Suppressor macrophage treated with lipopolysaccharide for 4 hours (primary cell): ENCODE results near the gene C11orf86.
"Not testable (repeated sequence)": the region's sequence is repeated elsewhere in the genome, so short reads cannot be mapped to it uniquely, and the experiment has no call there.

ENCODE experiments used
- DNase-seq: peaks from one replicate; pipeline ENCODE4 v3.0.0-alpha.2; 2020

C11orf86 gene

DNA sequence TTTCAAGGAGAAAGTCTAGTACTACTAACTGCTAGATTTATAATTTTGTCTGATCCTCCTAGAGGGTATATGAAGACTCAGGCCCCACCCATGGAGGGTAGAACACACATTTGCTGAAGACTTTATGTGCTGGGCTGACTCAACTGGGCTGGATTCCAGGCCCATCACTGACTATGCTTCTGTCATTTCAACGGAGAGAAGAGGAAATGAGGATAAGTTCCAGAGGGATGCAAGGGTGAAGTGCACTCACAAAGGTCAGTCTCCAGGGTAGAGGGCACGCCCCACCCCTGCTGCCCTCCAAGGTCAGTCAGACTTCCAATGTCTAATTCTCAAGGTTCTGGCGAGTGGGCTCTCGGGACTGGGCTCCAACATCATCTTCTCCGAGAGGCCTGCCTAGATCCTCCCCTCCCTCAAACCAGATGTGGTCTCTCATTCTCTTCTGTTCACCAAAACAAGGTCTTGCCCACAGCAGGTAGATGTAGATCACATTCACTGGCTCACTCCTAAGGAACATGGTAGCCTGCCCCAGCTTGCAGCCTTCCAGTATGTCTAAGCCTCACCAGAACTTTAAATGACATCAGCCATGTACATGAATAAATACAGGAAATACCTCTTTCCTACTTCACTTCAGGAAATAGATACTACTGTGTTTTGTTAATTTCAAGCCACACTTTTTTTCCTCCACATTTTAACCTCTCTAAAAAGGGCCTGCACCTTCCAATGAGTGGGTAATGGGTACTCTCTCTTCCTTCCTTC lies 7.3 kb upstream of the C11orf86 start:
- DNase-seq = peak; percentile 72

DNA sequence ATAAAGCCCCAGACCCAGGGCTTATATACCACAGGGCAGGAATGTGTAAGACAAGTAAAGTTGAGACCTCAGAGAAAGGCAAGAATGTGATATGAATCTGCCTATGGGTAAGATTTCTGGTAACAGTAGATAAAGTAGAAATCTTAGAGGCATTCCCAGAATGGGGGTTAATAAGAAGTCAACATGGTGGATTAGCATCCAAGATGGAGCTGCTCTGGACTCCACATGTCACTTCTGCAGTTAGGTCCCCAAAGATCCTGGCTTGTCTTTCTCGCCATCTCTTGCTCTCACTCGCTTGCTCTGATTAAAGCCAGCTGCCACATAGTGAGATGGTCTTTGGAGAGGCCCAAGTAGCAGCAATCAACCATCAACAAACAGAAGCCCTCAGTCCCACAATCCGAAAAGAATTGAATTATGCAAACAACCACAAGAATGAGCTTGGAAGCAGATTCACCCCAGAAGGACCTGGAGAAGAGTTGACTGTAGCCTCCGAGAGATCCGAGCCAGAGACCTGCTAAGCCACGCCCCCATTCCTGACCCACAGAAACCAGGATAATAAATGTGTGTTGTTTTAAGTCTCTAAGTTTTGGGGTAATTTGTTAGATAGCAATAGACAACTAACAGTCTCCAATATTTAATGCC lies 5.4 kb upstream of the C11orf86 start:
- DNase-seq = no peak

DNA sequence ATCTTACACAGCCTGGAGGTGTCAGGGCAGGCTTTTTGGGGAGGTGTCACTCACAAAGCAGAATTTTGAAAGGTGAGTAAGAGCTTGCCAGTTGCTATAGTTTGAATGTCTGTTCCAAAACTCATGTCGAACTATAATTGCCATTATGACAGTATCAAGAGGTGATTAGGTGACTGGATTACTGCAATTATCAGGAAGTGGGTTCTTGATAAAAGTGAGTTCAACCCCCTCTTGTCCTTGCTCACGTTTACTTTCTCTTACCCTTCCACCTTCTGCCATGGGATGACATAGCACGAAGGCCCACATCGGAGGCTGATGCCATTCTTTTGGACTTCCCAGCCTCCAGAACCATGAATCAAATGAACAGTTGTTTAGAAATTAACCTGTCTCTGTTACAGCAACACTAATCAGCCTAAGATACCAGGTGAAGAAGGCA lies 4.7 kb upstream of the C11orf86 start:
- DNase-seq = no peak

- peak; percentile 98 for DNase-seq
These were observed 4.2 kb upstream of the C11orf86 start for GRCh38 chr11:66970807-66971442.

DNA sequence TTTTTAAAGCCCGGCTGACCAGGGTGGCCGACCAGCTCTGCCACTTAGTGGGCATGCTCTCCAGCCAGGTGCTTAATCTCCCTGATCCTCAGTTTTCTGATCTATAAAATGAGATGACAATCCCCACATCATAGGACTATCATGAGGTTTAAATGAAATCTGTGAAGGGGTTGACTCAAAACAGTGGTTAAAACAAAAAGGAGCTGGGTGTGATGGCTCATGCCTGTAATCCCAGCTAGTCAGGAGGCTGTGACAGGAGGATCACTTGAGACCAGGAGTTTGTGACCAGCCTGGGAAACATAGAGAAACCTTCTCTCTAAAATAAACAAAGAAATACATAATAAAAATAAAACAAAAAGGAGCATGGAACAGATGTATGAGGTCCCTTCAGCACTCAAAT lies 3.6 kb upstream of the C11orf86 start:
- DNase-seq = peak; percentile 57

DNA sequence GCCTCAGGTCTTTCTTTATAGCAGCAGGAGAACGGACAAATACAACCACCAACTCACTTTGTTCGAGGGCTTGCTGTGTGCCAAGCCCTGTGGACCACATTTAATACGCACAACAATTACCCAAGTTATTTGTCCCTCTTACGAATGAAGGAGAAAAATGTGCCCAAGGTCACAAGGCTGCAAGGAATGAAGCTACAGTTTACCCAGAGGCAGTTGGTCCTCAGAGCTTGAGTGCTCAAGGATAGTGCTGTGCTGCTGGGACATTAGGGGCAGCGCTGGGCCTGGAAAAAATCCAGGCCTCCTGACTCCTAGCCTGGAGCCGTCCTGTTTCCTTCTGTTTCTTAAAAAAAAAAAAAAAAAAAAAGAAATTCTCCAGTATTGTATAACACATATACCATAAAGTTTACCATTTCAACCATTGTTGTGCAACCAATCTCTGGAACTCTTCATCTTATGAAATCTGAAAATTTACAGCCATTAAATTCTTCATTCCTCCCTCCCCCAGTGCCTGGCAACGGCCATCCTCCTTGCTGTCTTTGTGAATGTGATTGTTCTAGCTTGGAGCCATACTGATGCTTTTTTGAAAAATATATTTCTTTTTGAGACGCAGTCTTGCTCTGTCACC lies 1.0 kb upstream of the C11orf86 start:
- DNase-seq = peak; percentile 60

DNA sequence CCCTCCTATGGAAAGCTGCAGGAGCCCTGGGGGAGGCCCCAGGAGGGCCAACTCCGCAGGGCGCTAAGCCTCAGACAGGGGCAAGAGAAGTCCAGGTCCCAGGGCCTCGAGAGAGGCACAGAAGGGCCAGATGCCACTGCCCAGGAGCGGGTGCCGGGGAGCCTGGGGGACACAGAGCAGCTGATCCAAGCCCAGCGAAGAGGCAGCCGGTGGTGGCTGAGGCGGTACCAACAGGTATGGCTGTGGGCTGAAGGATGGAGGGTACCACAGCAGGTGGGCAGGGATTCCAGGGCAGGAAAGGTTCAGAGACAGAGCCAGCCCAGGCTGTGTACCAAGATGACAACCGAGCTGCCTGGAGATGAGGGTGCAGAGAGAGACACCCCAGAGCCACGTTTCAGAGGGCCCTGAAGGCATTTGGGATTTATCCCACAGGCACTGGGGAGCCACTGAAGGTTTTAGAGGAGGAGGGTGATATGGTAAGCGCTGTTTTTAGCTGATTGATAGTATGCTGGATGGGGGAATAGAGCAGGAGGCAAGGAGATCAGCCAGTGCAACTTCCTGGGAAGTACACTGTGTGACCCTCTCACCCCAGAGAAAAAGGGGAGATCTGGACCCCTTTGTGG lies 412 bp downstream of the C11orf86 start:
- no peak for DNase-seq

- DNase-seq = no peak
These were observed 944 bp downstream of the C11orf86 start for GRCh38 chr11:66976028-66976467.

- no peak for DNase-seq
These were observed 1.8 kb downstream of the C11orf86 start for GRCh38 chr11:66976925-66977324.

DNA sequence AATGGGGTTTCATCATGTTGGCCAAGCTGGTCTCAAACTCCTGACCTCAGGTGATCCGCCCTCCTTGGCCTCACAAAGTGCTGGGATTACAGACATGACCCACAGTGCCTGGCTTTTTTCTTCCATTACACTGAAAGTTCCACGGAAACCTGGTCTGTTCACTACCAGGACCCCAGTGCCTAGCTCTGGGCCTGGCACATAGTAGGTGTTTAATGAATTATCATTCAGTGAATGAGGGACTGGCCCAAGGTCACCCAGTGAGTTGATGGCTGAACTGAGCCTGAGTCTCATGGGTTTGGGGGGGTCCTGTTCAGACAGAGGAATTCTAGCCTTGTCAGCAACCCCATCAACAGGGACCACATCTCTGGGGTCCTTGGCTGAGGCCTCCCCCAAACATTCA lies 3.1 kb downstream of the C11orf86 start:
- DNase-seq = no peak

DNA sequence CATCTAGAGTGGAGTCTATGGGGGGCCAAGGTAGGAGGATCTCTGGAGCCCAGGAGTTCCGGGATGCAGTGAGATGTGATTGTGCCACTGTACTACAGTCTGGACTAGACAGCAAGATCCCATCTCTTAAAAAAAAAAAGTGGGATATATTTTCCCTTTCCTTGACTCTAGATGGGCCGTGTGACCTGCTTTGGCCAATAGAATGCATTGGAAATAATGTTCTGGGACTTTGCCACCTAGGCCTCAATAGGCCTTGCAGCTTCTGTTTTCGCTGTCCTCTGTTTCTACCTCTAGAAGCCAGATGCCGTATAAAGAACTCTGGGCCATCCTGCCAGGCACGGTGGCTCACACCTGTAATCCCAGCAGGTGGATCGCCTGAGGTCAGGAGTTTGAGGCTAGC lies 3.6 kb downstream of the C11orf86 start:
- no peak for DNase-seq

GRCh38 chr11:66979336-66979980 lies 4.4 kb downstream of the C11orf86 start:
- DNase-seq = no peak

DNA sequence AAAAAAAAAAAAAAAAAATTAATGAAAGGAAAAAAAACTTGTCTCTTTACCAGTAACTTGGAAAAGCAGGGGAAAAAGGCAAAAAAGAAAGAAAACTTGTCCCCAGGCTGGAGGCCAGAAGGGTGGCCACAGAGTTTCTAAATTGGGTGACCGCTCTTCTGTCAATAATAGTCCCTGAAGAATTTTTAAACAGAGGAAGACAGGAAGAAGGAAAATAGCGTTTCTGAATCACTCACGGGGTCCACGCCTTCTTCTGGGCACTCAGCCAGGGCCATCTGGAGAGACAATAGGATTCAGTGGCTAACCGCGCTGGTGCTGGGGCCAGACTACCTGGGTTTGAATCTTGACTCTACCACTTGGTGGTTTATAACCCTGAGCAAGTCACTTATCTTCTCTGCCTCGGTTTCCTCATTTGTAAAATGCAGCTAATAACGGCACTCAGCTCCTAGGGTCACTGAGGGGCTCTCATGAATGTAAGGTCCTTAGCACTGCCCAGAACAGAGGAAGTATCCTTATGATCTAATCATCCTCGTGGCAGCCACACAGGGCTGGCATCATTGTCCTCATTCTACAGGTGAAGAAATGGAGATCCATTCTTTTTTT lies 7.0 kb downstream of the C11orf86 start:
- peak; percentile 86 for DNase-seq

DNA sequence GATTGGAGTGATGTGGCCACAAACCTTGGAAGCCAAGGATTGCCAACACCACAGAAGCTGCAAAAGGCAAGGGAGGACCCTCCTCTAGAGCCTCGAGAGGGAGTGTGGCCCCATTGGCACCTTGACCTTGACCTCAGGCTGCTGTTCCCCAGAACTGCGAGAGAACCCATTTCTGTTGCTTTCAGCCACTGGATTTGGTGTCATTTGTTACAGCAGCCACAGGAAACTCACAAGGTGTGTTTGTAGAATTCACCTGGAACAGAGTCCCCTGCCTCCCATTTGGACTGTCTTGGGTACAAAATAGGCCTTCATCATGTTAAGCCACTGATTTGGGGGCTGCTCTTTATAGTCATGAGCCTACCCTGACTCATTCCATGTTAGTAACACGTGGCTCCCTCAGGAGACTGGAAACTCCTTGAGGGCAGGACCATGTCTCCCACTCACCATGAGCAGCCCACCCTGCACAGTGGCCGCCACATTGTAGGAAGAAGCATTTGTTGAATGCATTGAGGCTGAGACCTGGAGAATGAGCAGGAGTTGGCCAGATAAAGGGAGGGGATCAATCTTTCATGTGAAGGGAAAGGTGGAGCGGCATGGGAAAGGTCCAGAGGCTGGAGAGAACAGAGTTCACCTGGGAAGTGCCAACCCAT lies 8.3 kb downstream of the C11orf86 start:
- no peak for DNase-seq

DNA sequence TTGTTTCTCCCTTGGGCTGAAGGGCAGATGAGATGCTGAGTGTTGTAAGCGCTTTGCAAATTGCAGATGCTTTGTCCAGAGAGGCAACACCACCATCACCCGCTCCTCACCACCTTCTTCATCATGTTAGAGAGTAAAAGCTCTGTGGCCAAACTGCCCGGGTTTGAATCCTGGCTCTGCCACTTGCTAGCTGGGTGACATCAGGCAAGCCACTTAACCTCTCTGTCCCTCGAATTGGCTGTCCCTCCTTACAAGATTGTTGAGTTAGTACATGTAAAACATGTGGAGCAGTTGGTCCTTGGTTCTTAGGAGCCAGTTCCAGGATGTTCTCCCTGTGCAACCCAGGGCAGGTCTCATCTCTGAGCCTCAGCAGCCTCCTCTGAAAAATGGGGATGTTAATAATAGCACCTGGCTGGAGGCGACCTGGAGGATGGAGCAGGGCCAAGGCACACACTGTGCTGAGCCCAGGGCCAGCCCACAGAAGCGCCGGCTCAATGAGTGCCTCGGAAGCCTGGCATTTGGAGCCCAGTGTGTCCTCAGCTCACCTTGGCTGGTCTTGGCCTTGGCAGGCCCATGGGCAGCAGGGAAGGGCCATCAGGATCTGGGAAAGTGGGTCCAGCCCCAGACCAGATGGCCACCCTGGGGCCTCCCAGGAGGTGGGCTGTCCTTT lies 10.5 kb downstream of the C11orf86 start:
- no peak for DNase-seq

- DNase-seq = no peak
These were observed 11.1 kb downstream of the C11orf86 start for GRCh38 chr11:66986178-66986545.

DNA sequence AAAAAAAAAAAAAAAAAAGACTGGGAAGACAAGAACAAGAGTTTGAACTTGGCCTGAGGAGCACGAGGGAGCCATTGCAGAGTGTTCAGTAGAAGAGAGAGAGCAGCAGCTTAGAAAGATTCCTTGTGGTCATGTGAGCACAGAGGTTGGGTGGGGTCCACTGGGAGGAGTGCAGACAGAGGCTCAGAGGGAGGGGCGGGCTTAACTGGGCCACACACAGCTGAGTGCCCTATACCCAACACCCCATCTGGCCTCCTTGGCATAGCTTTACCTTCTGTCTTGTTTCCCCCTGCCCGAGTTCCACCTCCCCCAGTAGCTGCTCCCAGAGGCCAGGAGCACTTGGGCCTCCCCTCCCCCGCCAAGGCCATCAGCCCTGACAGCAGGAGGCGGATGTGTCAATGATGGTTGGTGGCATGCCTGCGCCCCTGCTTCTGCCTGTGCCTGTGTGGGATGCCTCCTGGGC lies 12.1 kb downstream of the C11orf86 start:
- no peak for DNase-seq

- no peak for DNase-seq
These were observed 13.0 kb downstream of the C11orf86 start for GRCh38 chr11:66987924-66988637.

DNA sequence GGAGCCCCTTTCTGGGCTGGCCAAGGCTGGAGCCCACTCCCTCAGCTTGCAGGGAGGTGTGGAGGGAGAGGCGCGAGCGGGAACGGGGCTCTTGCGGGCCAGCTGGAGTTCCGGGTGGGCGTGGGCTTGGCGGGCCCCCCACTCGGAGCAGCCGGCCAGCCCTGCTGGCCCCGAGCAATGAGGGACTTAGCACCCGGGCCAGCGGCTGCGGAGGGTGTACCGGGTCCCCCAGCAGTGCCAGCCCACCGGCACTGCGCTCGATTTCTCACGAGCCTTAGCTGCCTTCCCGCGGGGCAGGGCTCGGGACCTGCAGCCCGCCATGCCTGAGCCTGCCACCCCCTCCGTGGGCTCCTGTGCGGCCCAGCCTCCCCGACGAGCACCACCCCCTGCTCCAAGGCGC lies 13.6 kb downstream of the C11orf86 start:
- not testable (repeated sequence) for DNase-seq

DNA sequence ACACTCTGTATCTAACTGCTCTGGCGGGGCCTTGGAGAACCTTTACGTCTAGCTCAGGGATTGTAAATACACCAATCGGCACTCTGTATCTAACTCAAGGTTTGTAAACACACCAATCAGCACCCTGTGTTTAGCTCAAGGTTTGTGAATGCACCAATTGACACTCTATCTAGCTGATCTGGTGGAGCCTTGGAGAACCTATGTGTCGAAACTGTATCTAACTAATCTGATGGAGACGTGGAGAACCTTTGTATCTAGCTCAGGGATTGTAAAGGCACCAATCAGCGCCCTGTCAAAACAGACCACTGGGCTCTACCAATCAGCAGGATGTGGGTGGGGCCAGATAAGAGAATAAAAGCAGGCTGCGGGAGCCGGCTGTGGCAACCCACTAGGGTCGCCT lies 14.3 kb downstream of the C11orf86 start:
- not testable (repeated sequence) for DNase-seq
